Left lung (tissue), 10 donors: ENCODE results near the gene TBC1D21. TPM values are rescaled to one million over a fixed set of nuclear protein-coding genes. Genes with fewer than 3 reads are reported as not detected.

Source experiments
- ATAC-seq: fragments of 200-7000 bp; cut with Tn5 transposase; one replicate; pipeline ENCODE4 v1.9.1; 2020; ENCODE audit warnings: moderate library complexity
- DNase-seq, 4 donors: peaks; one replicate each; pipeline ENCODE4 v3.0.0-alpha.2; 2013 to 2020
- H3K27ac ChIP-seq, 2 donors: fragments of 200-600 bp; sonication (generic) in 1 of 2; one replicate each; pipeline versions ENCODE4 v1.5.0 to v1.8.0; 2020 to 2021
- H3K27me3 ChIP-seq, 2 donors: fragments of 200-600 bp; sonication (generic) in 1 of 2; one replicate each; pipeline versions ENCODE4 v1.5.0 to v1.8.0; 2020 to 2021
- H3K36me3 ChIP-seq, 2 donors: fragments of 200-600 bp; sonication (generic) in 1 of 2; one replicate each; pipeline versions ENCODE4 v1.5.0 to v1.8.0; 2020 to 2021
- H3K4me1 ChIP-seq, 2 donors: fragments of 200-600 bp; one replicate each; pipeline ENCODE4 v1.8.0; 2021
- H3K4me3 ChIP-seq, 2 donors: fragments of 200-600 bp; sonication (generic) in 1 of 2; one replicate each; pipeline versions ENCODE4 v1.5.0 to v1.8.0; 2020 to 2021; ENCODE audit warnings: mild to moderate bottlenecking in 1 of 2
- H3K9me3 ChIP-seq, 2 donors: fragments of 200-600 bp; sonication (generic) in 1 of 2; one replicate each; pipeline versions ENCODE4 v1.5.0 to v1.8.0; 2020 to 2021
- intact Hi-C, 2 donors: fragments of 100-400 bp; cut with DNase I; formaldehyde crosslinking; loops; one replicate each; pipeline versions ENCODE4 v1.11.2 to v1.14.2; 2022
- polyA plus RNA-seq, 6 donors: library from polyadenylated mRNA; unstranded; fragments of 120-200 nt; gene quantifications; one replicate each; pipeline ENCODE4 v1.2.1, GENCODE V29; 2013; ENCODE audit not compliant: insufficient read length in 6 of 6
- total RNA-seq, 2 donors: library from RNA; stranded (reverse); fragmentation: NEBNext Ultra II Directional; extraction: Animal tissue kit (Norgen Biotek cat#: 25700); gene quantifications; one replicate each; pipeline ENCODE4 v1.2.1, GENCODE V29; 2021
- TF ChIP-seq, protein P1 (sequence below), 2 donors: fragments of 200-600 bp; sonication (generic) in 1 of 2; IDR thresholded peaks; one replicate each; pipeline versions ENCODE4 v1.5.0 to v1.8.0; 2021; ENCODE audit warnings: antibody characterized with exemption in 2 of 2
- donor health status: DM: no; HTN: yes; CAD: no.
- donor health status: DM: no; HTN: no; CAD: no.

TBC1D21 gene
- total and polyA plus RNA-seq, 8 donors = not detected

DNA sequence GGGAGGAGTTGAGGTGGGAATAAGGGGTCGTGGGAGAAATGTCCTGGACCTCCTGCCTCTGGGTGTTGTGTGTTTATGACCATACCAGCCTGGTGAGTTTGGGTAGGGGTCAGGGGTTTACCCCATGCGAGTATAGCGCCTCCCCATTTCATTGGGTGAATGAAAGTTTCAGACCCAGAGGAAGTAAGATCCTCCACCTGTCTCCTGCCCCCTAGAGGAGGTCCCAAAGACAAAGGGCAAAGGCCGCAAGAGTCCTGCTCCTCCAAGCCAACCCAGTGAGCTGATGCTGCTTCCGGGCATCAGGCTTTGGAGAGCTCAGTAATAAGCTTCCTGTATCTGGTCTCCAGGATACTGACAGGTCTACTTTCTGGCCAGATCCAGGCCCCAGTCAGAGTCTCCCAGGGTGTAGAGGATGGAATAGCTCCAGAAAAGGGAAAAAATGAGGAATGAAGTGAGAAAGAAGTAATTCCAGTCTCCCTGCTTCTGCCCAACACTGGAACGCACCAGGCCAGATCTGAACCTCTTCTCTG lies 6.4 kb upstream of the TBC1D21 start:
- Histone ChIP-seq H3K27me3 (peaks cover 6 to 79% of the 10 kb centered on the region in 2 donors), H3K36me3 (no peaks in the 10 kb centered on the region), H3K4me3 (no peak overlapping the region), H3K27ac (no peak overlapping the region), H3K9me3 (peaks cover 0 to 2% of the 10 kb centered on the region in 2 donors), H3K4me1 (no peaks in the 10 kb centered on the region)
- TF ChIP-seq, protein P1, sequence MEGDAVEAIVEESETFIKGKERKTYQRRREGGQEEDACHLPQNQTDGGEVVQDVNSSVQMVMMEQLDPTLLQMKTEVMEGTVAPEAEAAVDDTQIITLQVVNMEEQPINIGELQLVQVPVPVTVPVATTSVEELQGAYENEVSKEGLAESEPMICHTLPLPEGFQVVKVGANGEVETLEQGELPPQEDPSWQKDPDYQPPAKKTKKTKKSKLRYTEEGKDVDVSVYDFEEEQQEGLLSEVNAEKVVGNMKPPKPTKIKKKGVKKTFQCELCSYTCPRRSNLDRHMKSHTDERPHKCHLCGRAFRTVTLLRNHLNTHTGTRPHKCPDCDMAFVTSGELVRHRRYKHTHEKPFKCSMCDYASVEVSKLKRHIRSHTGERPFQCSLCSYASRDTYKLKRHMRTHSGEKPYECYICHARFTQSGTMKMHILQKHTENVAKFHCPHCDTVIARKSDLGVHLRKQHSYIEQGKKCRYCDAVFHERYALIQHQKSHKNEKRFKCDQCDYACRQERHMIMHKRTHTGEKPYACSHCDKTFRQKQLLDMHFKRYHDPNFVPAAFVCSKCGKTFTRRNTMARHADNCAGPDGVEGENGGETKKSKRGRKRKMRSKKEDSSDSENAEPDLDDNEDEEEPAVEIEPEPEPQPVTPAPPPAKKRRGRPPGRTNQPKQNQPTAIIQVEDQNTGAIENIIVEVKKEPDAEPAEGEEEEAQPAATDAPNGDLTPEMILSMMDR (IDR thresholded peaks at IDR 0.05) = no peak
- intact Hi-C loops = no loop called here
- DNase-seq = no peak
- no peak for ATAC-seq

DNA sequence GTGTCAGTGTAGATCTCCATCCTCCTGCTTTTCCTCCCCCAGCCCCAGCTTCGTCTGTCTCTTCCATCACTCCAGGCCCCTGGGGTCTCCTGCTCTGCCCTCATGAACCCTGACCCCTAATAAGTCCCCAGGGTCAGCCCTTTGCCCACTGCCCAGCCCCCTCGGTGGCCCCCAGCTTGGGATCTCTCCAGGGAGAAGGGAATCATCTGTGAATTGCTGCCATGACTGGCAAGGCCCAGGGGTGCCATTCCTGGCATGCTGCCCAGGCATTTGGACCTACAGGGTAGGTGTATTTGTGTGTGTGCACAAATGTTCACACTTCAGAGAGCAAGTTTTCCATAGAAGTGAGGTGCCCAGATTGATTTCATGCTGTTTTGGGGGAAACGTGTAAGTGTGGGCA lies 5.9 kb upstream of the TBC1D21 start:
- Histone ChIP-seq H3K27ac (no peak overlapping the region), H3K27me3 (peaks cover 6 to 79% of the 10 kb centered on the region in 2 donors), H3K4me3 (no peak overlapping the region), H3K4me1 (no peaks in the 10 kb centered on the region), H3K36me3 (no peaks in the 10 kb centered on the region), H3K9me3 (peaks cover 0 to 2% of the 10 kb centered on the region in 2 donors)
- ATAC-seq (no peak), DNase-seq (no peak)
- intact Hi-C loops = no loop called here
- TF ChIP-seq, protein P1 (IDR thresholded peaks at IDR 0.05) = no peak

DNA sequence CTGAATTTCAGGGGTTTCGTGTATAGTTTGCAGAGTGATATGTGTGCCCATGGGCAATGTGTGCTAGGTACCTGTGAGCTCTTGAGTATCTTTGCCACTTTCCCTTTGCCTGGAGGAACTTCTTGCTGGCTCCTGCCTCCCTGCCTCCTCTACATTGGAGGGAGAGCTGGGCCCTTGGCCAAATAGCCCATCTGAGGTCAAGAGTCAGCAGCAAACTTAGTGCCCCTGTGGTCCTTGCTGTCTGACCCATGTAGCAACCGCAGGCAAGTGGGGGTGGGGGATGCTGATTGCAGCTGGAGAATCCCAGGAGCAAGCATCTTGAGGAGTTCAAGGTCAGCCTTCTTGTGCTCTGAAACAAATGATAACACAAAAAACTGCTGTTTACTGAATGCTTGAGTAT lies 5.4 kb upstream of the TBC1D21 start:
- peaks cover 0 to 2% of the 10 kb centered on the region in 2 donors for H3K9me3 ChIP-seq
- no peaks in the 10 kb centered on the region for H3K36me3 ChIP-seq
- no peak for DNase-seq
- TF ChIP-seq, protein P1 (IDR thresholded peaks at IDR 0.05) = no peak
- H3K4me3 ChIP-seq = no peak overlapping the region
- H3K27ac ChIP-seq = no peak overlapping the region
- intact Hi-C loops = no loop called here
- no peak for ATAC-seq
- peaks cover 6 to 77% of the 10 kb centered on the region in 2 donors for H3K27me3 ChIP-seq
- no peaks in the 10 kb centered on the region for H3K4me1 ChIP-seq

DNA sequence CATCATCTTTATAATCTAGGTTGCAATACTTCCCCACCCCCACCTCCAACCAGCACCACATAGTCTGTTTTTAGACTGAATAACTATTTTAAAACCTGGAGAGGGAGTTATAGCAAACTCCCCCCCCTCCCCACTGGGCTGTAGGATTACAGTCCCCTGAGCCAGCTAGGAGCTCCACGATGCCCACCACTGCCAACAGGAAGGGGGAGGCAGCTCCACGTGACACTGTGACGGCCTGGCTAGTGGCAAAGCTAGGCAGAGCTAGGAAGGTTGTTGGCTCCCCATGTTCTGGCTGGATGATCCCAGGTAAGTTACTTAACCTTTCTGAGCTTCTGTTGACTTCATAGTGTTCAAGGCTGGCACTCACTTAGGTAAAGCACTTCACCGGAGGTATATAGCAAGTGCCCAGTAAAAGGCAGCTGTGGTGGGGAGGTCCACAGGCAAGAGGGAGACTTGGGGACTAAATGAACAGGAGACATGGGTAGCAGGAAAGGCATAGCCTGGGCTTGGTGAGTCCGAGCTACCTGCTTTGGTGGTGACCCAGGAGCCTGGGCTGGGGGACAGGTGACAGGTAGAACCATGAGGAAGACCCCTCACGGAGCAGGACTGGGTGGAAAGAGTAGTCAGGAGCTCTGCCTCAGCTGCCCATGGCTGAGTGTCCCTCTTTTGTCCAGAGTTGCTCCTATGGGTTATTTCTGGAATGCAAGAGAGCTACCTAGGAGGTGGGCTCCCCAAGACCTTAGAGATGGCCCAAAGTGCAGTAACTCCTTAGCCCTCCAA lies 4.0 kb upstream of the TBC1D21 start:
- Histone ChIP-seq H3K4me3 (no peak overlapping the region), H3K9me3 (no peaks in the 10 kb centered on the region), H3K27me3 (peaks cover 0 to 76% of the 10 kb centered on the region in 2 donors), H3K4me1 (no peaks in the 10 kb centered on the region), H3K36me3 (no peaks in the 10 kb centered on the region), H3K27ac (no peak overlapping the region)
- DNase-seq (no peak), ATAC-seq (no peak)
- intact Hi-C loops = no loop called here
- TF ChIP-seq, protein P1 (IDR thresholded peaks at IDR 0.05) = no peak

DNA sequence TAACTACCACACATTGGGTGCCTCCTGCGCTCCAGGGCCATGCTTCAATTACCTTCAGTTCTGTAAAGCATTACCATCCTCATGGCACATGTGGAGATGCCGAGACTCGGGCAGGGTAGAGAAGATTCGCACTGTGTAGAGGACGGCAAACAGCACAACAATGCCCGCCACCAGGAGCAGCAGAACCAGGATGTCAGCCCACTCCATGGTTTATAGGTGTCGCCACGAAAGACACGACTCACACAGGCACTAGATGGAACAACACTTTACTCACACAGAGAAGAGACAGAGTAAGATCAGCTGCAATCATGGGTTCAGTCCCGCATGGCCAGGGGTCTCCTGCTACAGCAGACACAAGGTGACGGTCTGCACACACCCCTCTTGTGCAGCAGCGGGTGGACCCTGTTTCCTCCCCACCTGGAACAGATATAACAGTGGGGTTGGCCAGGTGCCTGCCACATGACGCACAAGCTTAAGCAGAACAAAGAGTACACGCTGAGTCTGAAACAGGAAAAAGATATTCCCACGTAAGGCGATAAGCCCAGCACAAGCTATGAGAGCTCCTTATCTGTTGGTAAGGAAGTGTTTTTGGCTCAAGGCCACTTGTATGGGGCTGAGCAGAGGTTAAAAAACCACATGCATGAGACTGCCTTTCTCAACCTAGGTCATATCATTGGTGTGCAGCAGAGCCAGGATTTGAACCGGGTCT lies 2.5 kb upstream of the TBC1D21 start:
- no peaks in the 10 kb centered on the region for H3K36me3 ChIP-seq
- H3K4me3 ChIP-seq = no peak overlapping the region
- no peaks in the 10 kb centered on the region for H3K9me3 ChIP-seq
- ATAC-seq (peak; percentile 61), DNase-seq (peak in 1 of 4 donors; percentile 22)
- TF ChIP-seq, protein P1 (IDR thresholded peaks at IDR 0.05) = no peak
- H3K27me3 ChIP-seq = peaks cover 0 to 66% of the 10 kb centered on the region in 2 donors
- H3K4me1 ChIP-seq = no peaks in the 10 kb centered on the region
- no peak overlapping the region for H3K27ac ChIP-seq
- intact Hi-C loops = no loop called here
